Immature natural killer cell (primary cell): ENCODE results near the gene BAZ1B. TPM values are rescaled to one million over a fixed set of nuclear protein-coding genes. Genes with fewer than 3 reads are reported as not detected.
"Not testable (repeated sequence)": the region's sequence is repeated elsewhere in the genome, so short reads cannot be mapped to it uniquely, and the experiment has no call there.

Experiments used
- DNase-seq, 3 donors: peaks; one replicate each; pipeline ENCODE4 v3.0.0; 2022; ENCODE audit warnings: mixed read lengths in 1 of 3
- H3K27ac Mint-ChIP-seq, 6 donors: one replicate each; pipeline ENCODE4 v1.8.0; 2020; ENCODE audit warnings: mixed read lengths in 6 of 6, mild to moderate bottlenecking in 5 of 6, inconsistent platforms in 4 of 6, moderate library complexity in 3 of 6
- H3K27me3 Mint-ChIP-seq, 3 donors: one replicate each; pipeline ENCODE4 v1.8.0; 2020 to 2021; ENCODE audit warnings: low read depth in 3 of 3, mild to moderate bottlenecking in 3 of 3, mixed read lengths in 3 of 3, moderate library complexity in 3 of 3, inconsistent platforms in 1 of 3
- H3K36me3 Mint-ChIP-seq, 3 donors: one replicate each; pipeline ENCODE4 v1.8.0; 2020; ENCODE audit warnings: mixed read lengths in 3 of 3, inconsistent platforms in 2 of 3, mild to moderate bottlenecking in 2 of 3
- H3K4me1 Mint-ChIP-seq, 2 donors: one replicate each; pipeline ENCODE4 v1.8.0; 2020; ENCODE audit warnings: inconsistent platforms in 2 of 2, mild to moderate bottlenecking in 2 of 2, mixed read lengths in 2 of 2, moderate library complexity in 1 of 2
- H3K4me3 Mint-ChIP-seq, 5 donors: one replicate each; pipeline ENCODE4 v1.8.0; 2020; ENCODE audit warnings: mild to moderate bottlenecking in 5 of 5, mixed read lengths in 5 of 5, inconsistent platforms in 3 of 5, moderate library complexity in 3 of 5
- H3K9me3 Mint-ChIP-seq, 6 donors: one replicate each; pipeline ENCODE4 v1.8.0; 2020; ENCODE audit warnings: mild to moderate bottlenecking in 6 of 6, mixed read lengths in 6 of 6, inconsistent platforms in 4 of 6, moderate library complexity in 3 of 6
- polyA plus RNA-seq, 3 donors: library from polyadenylated mRNA; unstranded; fragments of 300-500 nt; fragmentation: Illumina TruSeq; gene quantifications; one replicate each; pipeline ENCODE4 v1.2.3, GENCODE V29; 2021

The BAZ1B gene
- polyA plus RNA-seq, 3 donors from 2014 or later: 3.6 to 23.4 (median 7.4) TPM

DNA sequence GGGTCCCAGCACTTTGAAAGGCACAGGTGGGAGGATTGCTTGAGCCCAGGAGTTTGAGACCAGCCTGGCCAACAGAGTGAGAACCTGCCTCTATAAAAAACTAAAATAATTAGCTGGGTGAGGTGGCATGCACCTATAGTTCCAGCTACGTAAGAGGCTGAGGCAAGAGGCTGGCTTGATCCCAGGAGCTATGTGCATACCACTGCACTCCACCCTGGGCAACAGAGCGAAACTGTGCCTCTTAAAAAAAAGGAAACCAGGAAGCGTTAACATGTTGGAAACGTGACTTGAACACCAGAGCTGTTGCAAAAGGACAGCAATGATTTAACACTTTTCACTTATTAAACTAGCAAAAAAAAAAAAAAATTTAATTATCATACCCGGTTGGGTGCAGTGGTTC, 12.6 kb downstream of the BAZ1B start:
- Mint-ChIP-seq H3K27ac (no peak overlapping the region), H3K27me3 (peaks cover 0 to 2% (median 2%) of the 10 kb centered on the region in 3 donors), H3K9me3 (no peaks in the 10 kb centered on the region), H3K4me1 (peaks cover 14 to 36% of the 10 kb centered on the region in 2 donors), H3K36me3 (peaks cover 13 to 25% (median 24%) of the 10 kb centered on the region in 3 donors), H3K4me3 (no peak overlapping the region)
- DNase-seq: no peak

DNA sequence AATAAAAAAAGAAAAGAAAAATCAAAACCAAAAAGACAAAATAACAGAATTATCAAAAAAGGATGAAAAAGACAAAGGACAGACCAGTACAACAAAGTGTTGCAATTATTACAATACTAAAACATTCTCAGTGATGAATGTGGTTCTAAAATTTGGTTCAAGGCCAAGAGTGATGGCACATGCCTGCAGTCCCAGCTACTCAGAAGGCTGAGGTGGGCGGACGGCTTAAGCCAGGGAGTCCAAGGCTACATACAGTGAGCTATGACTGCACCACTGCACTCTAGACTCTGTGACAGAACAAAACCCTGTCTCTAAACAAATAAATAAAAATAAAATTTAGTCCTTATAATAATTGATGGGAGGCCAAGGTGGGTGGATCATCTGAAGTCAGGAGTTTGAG, 14.5 kb downstream of the BAZ1B start:
- H3K27ac Mint-ChIP-seq: no peak overlapping the region
- no peaks in the 10 kb centered on the region for H3K9me3 Mint-ChIP-seq
- no peak for DNase-seq
- peaks cover 8 to 26% of the 10 kb centered on the region in 2 donors for H3K4me1 Mint-ChIP-seq
- H3K4me3 Mint-ChIP-seq: no peak overlapping the region
- peaks cover 17 to 35% (median 23%) of the 10 kb centered on the region in 3 donors for H3K36me3 Mint-ChIP-seq
- peaks cover 2% of the 10 kb centered on the region in 3 donors for H3K27me3 Mint-ChIP-seq

DNA sequence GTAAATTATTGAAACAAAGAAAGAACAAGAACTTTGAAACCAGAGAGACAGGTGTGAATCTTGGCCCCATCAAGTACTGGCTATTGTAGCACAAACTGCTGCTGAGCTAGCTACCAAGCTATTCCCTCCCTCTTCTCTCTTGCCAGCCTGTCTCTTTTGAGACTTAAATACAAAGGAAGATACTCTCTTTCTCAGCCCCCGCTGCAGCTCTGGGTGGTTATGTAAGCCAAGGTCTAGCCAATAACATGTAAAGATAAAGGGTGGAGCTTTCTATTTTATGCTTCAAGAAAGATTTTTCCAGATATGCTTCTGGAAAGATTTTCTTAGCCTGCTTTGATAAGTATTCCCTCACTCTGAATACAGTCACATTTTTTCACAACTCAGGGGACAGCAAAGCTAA, 17.2 kb downstream of the BAZ1B start:
- no peak for DNase-seq
- Mint-ChIP-seq H3K9me3 (no peaks in the 10 kb centered on the region), H3K27ac (no peak overlapping the region), H3K27me3 (peaks cover 0 to 2% (median 2%) of the 10 kb centered on the region in 3 donors), H3K4me3 (no peak overlapping the region), H3K4me1 (peaks cover 6 to 20% of the 10 kb centered on the region in 2 donors), H3K36me3 (peaks cover 17 to 42% (median 24%) of the 10 kb centered on the region in 3 donors)

DNA sequence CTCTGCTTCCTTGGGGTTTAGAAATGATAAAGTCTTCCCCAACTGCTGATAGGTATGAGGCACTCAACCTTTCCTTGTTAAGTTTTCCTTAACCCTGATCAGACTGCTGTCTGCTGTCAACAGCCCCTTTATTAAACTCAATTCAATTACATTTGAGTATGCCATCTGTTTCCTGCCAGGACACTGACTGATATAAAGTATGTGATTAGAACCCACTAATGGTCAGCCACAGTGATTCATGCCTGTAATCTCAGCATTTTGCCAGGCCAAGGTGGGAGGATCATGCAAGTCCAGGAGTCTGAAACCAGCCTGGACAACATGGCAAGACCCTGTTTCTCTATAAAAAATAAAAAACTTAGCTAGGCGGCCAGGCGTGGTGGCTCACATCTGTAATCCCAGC, 18.1 kb downstream of the BAZ1B start:
- Mint-ChIP-seq H3K27ac (no peak overlapping the region), H3K27me3 (peaks cover 0 to 2% (median 2%) of the 10 kb centered on the region in 3 donors), H3K4me1 (peaks cover 6 to 20% of the 10 kb centered on the region in 2 donors), H3K36me3 (peaks cover 17 to 41% (median 24%) of the 10 kb centered on the region in 3 donors), H3K9me3 (no peaks in the 10 kb centered on the region), H3K4me3 (no peak overlapping the region)
- no peak for DNase-seq

DNA sequence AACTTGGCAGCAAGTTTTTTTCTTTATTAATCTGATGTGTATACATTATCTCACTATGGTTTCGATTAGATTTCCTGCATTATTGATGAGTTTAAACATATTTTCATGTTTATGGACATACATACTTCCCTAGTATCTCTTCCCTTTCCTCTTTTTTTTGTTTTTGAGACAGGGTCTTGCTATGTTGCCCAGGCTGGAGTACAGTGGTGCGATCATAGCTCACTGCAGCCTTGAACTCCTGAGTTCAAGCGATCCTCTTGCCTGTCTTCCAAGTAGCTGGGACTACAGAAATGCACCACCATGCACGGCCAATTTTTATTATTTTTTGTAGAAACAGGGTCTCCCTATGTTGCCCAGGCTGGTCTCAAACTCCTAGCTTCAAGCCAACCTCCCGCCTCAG, 18.9 kb downstream of the BAZ1B start:
- H3K4me1 Mint-ChIP-seq: peaks cover 6 to 20% of the 10 kb centered on the region in 2 donors
- no peaks in the 10 kb centered on the region for H3K9me3 Mint-ChIP-seq
- peak overlapping the region in 3 of 6 donors; percentile 12 to 49 (median 34) for H3K27ac Mint-ChIP-seq
- H3K27me3 Mint-ChIP-seq: peaks cover 0 to 2% (median 2%) of the 10 kb centered on the region in 3 donors
- H3K36me3 Mint-ChIP-seq: peaks cover 17 to 43% (median 27%) of the 10 kb centered on the region in 3 donors
- no peak overlapping the region for H3K4me3 Mint-ChIP-seq
- DNase-seq: no peak

DNA sequence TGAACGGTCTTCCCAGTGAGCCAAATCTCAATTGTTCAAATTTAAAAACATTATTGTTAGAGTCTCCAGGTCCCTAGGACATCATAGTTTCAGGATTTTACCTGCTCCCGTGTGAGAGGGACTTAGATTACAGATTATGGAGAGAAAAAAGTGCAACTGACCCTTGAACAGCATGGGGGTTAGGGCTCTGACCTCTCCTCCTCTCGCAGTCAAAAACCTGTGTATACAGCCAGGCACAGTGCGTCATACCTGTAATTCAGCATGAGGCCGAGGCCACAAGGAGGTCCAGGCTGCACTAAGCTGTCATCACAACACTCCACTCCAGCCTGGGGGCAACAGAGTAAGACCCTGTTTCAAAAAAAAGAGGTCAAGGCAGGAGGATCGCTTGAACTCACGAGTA, 25.5 kb downstream of the BAZ1B start:
- Mint-ChIP-seq H3K27me3 (no peaks in the 10 kb centered on the region), H3K4me1 (peaks cover 10 to 19% of the 10 kb centered on the region in 2 donors), H3K9me3 (no peaks in the 10 kb centered on the region), H3K36me3 (peaks cover 13 to 61% (median 40%) of the 10 kb centered on the region in 3 donors), H3K4me3 (no peak overlapping the region), H3K27ac (peak overlapping the region in 1 of 6 donors; percentile 34)
- no peak for DNase-seq

DNA sequence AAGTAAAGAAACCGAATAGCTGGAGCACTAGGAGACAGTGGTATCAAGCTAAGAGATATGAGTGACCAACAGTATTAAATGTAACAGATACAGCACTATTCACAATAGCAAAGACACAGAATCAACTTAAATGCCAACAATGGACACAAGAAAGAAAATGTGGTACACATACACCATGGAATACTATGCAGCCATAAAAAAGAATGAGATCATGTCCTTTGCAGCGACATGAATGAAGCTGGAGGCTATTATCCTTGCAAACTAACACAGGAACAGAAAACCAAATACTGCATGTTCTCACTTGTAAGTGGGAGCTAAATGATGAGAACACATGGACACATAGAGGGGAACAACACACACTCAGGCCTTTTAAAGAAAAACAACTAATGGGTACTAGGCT, 26.6 kb downstream of the BAZ1B start:
- Mint-ChIP-seq H3K27ac (peak overlapping the region in 1 of 6 donors; percentile 47), H3K36me3 (peaks cover 13 to 55% (median 35%) of the 10 kb centered on the region in 3 donors), H3K4me1 (peaks cover 5 to 13% of the 10 kb centered on the region in 2 donors)
- not testable (repeated sequence) for H3K27me3 Mint-ChIP-seq, H3K9me3 Mint-ChIP-seq, DNase-seq, H3K4me3 Mint-ChIP-seq

DNA sequence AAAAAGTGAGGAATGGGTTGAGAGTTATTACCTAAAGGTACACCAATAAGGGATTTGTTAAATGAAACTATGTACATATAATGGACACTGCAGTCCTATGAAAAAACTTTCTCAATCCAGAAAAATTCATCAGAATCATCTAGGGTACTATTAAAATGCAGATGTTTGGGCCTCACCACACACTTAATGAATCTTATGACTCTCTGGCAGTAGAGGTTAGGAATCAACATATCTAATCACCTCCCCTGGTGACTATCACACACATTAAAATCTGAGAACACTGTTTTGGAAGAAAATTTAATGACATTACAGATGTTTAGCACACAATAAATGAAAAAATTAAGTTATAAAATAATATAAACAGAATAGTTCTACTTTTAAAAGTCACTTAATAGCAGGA, 32.1 kb downstream of the BAZ1B start:
- peaks cover 0 to 1% (median 0%) of the 10 kb centered on the region in 3 donors for H3K27me3 Mint-ChIP-seq
- no peaks in the 10 kb centered on the region for H3K9me3 Mint-ChIP-seq
- H3K27ac Mint-ChIP-seq: no peak overlapping the region
- DNase-seq: no peak
- peaks cover 8 to 42% (median 21%) of the 10 kb centered on the region in 3 donors for H3K36me3 Mint-ChIP-seq
- H3K4me3 Mint-ChIP-seq: no peak overlapping the region
- peaks cover 0 to 12% of the 10 kb centered on the region in 2 donors for H3K4me1 Mint-ChIP-seq

DNA sequence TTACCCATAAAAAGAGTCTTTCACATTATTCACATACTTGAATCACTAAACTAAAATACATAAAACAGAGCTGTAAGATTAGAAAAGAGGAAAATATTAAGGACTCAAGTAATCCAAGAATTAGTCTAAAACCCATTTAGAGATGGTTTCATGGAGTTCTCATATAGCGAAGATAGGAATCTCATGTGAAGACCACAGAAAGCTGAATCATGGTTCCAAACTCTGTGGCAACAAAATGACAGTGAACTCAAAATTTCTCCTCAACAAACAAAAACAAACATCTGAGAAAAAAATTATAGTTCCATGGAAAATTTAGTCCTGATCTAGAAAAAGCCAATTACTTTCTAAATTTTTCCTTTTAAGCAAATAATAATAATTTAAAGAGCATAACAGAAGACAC, 34.6 kb downstream of the BAZ1B start:
- peaks cover 5 to 6% of the 10 kb centered on the region in 2 donors for H3K4me1 Mint-ChIP-seq
- H3K36me3 Mint-ChIP-seq: peaks cover 3 to 31% (median 7%) of the 10 kb centered on the region in 3 donors
- H3K4me3 Mint-ChIP-seq: no peak overlapping the region
- no peak for DNase-seq
- no peaks in the 10 kb centered on the region for H3K9me3 Mint-ChIP-seq
- H3K27ac Mint-ChIP-seq: peak overlapping the region in 3 of 6 donors; percentile 34 to 49 (median 45)
- peaks cover 0 to 1% (median 0%) of the 10 kb centered on the region in 3 donors for H3K27me3 Mint-ChIP-seq

DNA sequence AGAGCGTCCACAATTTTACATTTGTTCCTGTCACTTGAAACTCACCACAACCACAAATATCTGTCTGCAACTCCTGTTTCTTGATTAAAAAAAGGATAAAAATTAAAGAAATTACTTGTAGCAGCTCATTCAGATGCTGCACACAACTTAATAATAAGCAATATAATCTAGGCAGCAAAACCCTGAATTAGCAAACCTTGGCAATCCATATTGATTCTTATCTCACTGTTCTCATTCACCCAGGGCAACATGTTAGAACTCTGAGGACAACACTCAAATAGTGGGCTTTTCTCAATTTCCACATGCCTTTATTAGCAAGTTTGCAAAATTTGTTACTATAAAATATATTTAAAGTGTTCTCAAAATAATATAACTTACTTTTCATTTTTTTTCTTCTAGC, 38.9 kb downstream of the BAZ1B start:
- Mint-ChIP-seq H3K36me3 (peaks cover 13 to 37% (median 15%) of the 10 kb centered on the region in 3 donors), H3K9me3 (no peaks in the 10 kb centered on the region), H3K27ac (no peak overlapping the region), H3K4me1 (peaks cover 14 to 22% of the 10 kb centered on the region in 2 donors), H3K27me3 (peaks cover 0 to 1% (median 0%) of the 10 kb centered on the region in 3 donors), H3K4me3 (no peak overlapping the region)
- no peak for DNase-seq

DNA sequence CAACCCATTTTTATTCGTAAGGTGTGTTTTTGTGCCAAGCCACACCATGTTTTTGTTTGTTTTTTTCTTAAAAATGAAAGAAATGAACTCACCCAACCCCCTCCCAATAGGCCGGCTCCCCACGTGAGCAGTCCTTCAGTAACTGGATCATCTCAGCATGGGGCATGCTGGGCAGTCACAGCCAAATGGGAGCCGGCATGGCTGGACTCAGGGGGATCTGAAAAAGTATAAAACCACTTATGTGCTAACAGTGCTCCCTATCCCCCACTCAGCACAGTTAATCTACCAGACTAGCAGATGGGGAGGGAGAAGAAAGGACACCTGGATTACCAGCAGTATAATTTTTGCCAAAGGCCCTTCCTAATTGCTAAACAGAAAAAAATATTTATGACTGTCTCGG, 39.3 kb downstream of the BAZ1B start:
- peak overlapping the region in 2 of 6 donors; percentile 35 to 43 for H3K27ac Mint-ChIP-seq
- no peak overlapping the region for H3K4me3 Mint-ChIP-seq
- H3K36me3 Mint-ChIP-seq: peaks cover 15 to 38% (median 18%) of the 10 kb centered on the region in 3 donors
- H3K27me3 Mint-ChIP-seq: peaks cover 0 to 1% (median 0%) of the 10 kb centered on the region in 3 donors
- H3K4me1 Mint-ChIP-seq: peaks cover 14 to 22% of the 10 kb centered on the region in 2 donors
- DNase-seq: no peak
- no peaks in the 10 kb centered on the region for H3K9me3 Mint-ChIP-seq

DNA sequence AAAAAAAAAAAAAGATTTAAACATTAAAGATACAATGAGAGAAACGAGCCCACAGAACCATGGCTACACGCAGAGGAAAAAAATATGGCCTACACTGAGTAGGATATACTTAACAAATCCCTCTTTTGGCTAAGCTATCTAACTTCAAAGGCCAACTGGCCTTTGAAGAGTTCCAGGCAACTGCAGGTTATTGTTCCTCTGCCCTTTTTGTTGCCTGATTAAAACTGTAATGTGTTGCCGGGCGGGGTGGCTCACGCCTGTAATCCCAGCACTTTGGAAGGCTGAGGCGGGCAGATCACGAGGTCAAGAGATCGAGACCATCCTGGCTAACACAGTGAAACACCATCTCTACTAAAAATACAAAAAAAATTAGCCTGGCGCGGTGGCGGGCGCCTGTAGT, 40.6 kb downstream of the BAZ1B start:
- not testable (repeated sequence) for H3K27me3 Mint-ChIP-seq, H3K9me3 Mint-ChIP-seq, H3K4me3 Mint-ChIP-seq, DNase-seq
- Mint-ChIP-seq H3K4me1 (peaks cover 14 to 15% of the 10 kb centered on the region in 2 donors), H3K36me3 (peaks cover 15 to 41% (median 22%) of the 10 kb centered on the region in 3 donors), H3K27ac (peak overlapping the region in 1 of 6 donors; percentile 60)

DNA sequence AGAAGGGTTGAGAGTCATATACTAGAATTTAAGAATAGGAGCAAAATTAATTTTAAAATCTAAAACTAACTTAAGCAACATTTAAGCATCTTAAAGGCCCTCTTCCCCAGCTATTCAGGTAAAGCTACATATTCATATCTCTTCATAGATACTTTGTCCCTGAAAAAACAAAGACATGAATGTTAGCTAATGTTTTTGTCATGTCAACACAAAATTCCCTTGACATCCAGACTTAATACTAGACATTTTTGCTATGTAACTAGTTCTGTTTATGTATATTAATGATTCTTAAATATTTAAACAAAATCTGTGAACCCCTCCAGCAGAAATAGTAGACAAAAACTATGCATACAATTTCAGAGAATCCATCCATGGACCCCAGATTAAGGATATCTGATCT, 43.5 kb downstream of the BAZ1B start:
- H3K36me3 Mint-ChIP-seq: peaks cover 23 to 41% (median 30%) of the 10 kb centered on the region in 3 donors
- H3K4me3 Mint-ChIP-seq: no peak overlapping the region
- DNase-seq: no peak
- H3K9me3 Mint-ChIP-seq: no peaks in the 10 kb centered on the region
- peak overlapping the region in 3 of 6 donors; percentile 26 to 32 (median 28) for H3K27ac Mint-ChIP-seq
- peaks cover 14 to 26% of the 10 kb centered on the region in 2 donors for H3K4me1 Mint-ChIP-seq
- peaks cover 0 to 2% (median 0%) of the 10 kb centered on the region in 3 donors for H3K27me3 Mint-ChIP-seq

DNA sequence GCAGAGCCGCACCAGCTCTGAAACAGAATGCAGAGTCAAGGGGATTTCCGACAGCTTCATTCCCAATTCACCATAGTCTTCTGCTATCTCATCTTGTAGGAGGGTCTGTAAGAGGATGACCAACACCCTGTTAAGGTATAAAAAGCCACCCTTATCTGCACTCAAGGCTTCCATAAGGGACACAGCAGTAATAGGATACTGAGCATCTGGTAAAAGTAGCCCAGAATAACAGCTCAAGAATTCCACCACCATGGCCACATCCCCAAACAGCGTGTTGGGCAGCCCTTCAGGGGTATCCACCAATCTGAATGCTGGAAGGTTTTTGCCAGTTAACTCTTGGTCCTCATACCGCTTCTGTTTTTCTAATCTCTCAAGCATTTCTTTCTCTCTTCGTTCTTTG, 44.7 kb downstream of the BAZ1B start:
- H3K36me3 Mint-ChIP-seq: peaks cover 23 to 41% (median 30%) of the 10 kb centered on the region in 3 donors
- peaks cover 11 to 26% of the 10 kb centered on the region in 2 donors for H3K4me1 Mint-ChIP-seq
- H3K4me3 Mint-ChIP-seq: no peak overlapping the region
- H3K27me3 Mint-ChIP-seq: peaks cover 0 to 2% (median 0%) of the 10 kb centered on the region in 3 donors
- DNase-seq: no peak
- no peak overlapping the region for H3K27ac Mint-ChIP-seq
- H3K9me3 Mint-ChIP-seq: no peaks in the 10 kb centered on the region

DNA sequence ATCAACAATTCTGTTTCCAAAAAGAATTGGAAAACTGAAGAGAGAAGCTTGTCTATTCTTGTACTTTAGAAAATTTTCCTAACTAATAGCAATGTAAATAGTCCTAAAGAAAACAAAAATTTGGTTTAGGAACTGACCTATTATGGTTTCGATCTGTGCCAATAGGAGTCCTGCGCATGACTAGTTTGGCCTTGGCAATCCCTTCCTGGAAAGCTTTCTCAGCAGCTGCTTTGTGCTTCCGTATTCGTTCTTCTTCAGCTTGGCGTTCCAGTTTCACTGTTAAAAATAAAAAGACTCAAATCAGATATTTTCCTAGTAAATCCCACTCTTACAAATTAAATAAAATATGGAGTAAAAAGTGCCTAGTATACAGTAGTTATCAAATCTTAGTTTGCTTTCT, 51.9 kb downstream of the BAZ1B start:
- Mint-ChIP-seq H3K4me3 (no peak overlapping the region), H3K4me1 (peaks cover 0 to 8% of the 10 kb centered on the region in 2 donors)
- DNase-seq: no peak

More for the DNA sequence above, 51.9 kb downstream of the BAZ1B start:
- no peak overlapping the region for H3K27ac Mint-ChIP-seq
- H3K27me3 Mint-ChIP-seq: no peaks in the 10 kb centered on the region
- peaks cover 15 to 31% (median 25%) of the 10 kb centered on the region in 3 donors for H3K36me3 Mint-ChIP-seq
- H3K9me3 Mint-ChIP-seq: no peaks in the 10 kb centered on the region
